Activated gamma-delta T cell (primary cell): Measurements from ENCODE around the gene C1orf159.

ENCODE experiments used
- DNase-seq: peaks from one replicate; lab custom pipeline; 2025; lab: John Stamatoyannopoulos, UW

The C1orf159 gene

GRCh38 chr1:1092149-1092855 is 23.6 kb downstream of the C1orf159 start:
- DNase-seq: no peak

GRCh38 chr1:1091344-1092148 is 24.3 kb downstream of the C1orf159 start:
- no peak for DNase-seq

- DNase-seq: no peak
Measured at GRCh38 chr1:1090424-1091343, 25.2 kb downstream of the C1orf159 start.

GRCh38 chr1:1089731-1090423 is 26.0 kb downstream of the C1orf159 start:
- DNase-seq: no peak

GRCh38 chr1:1088801-1089680 is 26.8 kb downstream of the C1orf159 start:
- DNase-seq: no peak

- DNase-seq: no peak
Measured at GRCh38 chr1:1088029-1088800, 27.7 kb downstream of the C1orf159 start.

GRCh38 chr1:1087351-1088028 is 28.4 kb downstream of the C1orf159 start:
- DNase-seq: no peak

GRCh38 chr1:1086911-1087341 is 29.0 kb downstream of the C1orf159 start:
- DNase-seq: no peak

GRCh38 chr1:1085911-1086841 is 29.7 kb downstream of the C1orf159 start:
- DNase-seq: no peak

- DNase-seq: no peak
Measured at GRCh38 chr1:1085171-1085841, 30.6 kb downstream of the C1orf159 start.

- DNase-seq: no peak
Measured at GRCh38 chr1:1084372-1085170, 31.3 kb downstream of the C1orf159 start.

GRCh38 chr1:1083416-1084371 is 32.2 kb downstream of the C1orf159 start:
- DNase-seq: no peak

- no peak for DNase-seq
Measured at GRCh38 chr1:1082776-1083415, 33.0 kb downstream of the C1orf159 start.

- no peak for DNase-seq
Measured at GRCh38 chr1:1082239-1082775, 33.6 kb downstream of the C1orf159 start.
